Neuronal stem cell (in vitro differentiated cells): ENCODE measurements around the gene CACNB4.
"Not testable (repeated sequence)": the region's sequence is repeated elsewhere in the genome, so short reads cannot be mapped to it uniquely, and the experiment has no call there.

Source experiments
- DNase-seq: peaks from one replicate; pipeline ENCODE4 v3.0.0-alpha.2; 2013; ENCODE audit warnings: low spot score
- H2AFZ ChIP-seq: one replicate; pipeline ENCODE4 v1.6.1; 2013; ENCODE audit warnings: mild to moderate bottlenecking, low read length, inconsistent platforms
- H2AK5ac ChIP-seq: 2 replicates; pipeline ENCODE4 v1.6.1; 2013; ENCODE audit warnings: low read depth, mild to moderate bottlenecking, inconsistent platforms, low read length, moderate library complexity, mixed read lengths
- H2BK120ac ChIP-seq: 2 replicates; pipeline ENCODE4 v1.6.1; 2013; ENCODE audit warnings: low read depth, mild to moderate bottlenecking, inconsistent platforms, low read length, moderate library complexity, mixed read lengths
- H2BK12ac ChIP-seq: one replicate; pipeline ENCODE4 v1.6.1; 2013; ENCODE audit warnings: low read length, inconsistent platforms
- H2BK15ac ChIP-seq: 2 replicates; pipeline ENCODE4 v1.6.1; 2013; ENCODE audit warnings: mild to moderate bottlenecking, low read length, inconsistent platforms, mixed read lengths
- H2BK5ac ChIP-seq: one replicate; pipeline ENCODE4 v1.6.1; 2013; ENCODE audit warnings: inconsistent platforms, mild to moderate bottlenecking, low read length, moderate library complexity
- H3K14ac ChIP-seq: one replicate; pipeline ENCODE4 v1.6.1; 2013; ENCODE audit warnings: low read length, inconsistent platforms
- H3K18ac ChIP-seq: 2 replicates; pipeline ENCODE4 v1.6.1; 2013; ENCODE audit warnings: low read length, inconsistent platforms
- H3K23ac ChIP-seq: 2 replicates; pipeline ENCODE4 v1.6.1; 2013; ENCODE audit warnings: low read depth, mild to moderate bottlenecking, mixed read lengths, low read length, inconsistent platforms; ENCODE audit not compliant: poor library complexity
- H3K27ac ChIP-seq: replicated peaks from 3 replicates; pipeline ENCODE4 v1.5.1; 2013; ENCODE audit warnings: low read length, inconsistent platforms
- H3K27me3 ChIP-seq, 3 experiments: 2 replicates each; pipeline ENCODE4 v1.6.1; 2013; ENCODE audit warnings: low read length in 3 of 3, mild to moderate bottlenecking in 2 of 3, inconsistent platforms in 1 of 3, low read depth in 1 of 3, mixed read lengths in 1 of 3, moderate library complexity in 1 of 3; ENCODE audit not compliant: control insufficient read depth in 3 of 3, insufficient read depth in 3 of 3
- H3K36me3 ChIP-seq, 2 donors: replicated peaks in 1 of 2; 2 replicates each; pipeline ENCODE4 v1.6.1; 2013; ENCODE audit warnings: low read length in 2 of 2; ENCODE audit not compliant: control insufficient read depth in 2 of 2, insufficient read depth in 2 of 2
- H3K4ac ChIP-seq: 2 replicates; pipeline ENCODE4 v1.6.1; 2013; ENCODE audit warnings: inconsistent platforms, mild to moderate bottlenecking, low read length, moderate library complexity
- H3K4me1 ChIP-seq, 2 donors: 1 replicate in 1 of 2; 2 replicates in 1 of 2; pipeline ENCODE4 v1.6.1; 2013; ENCODE audit warnings: low read length in 2 of 2, low read depth in 1 of 2; ENCODE audit not compliant: control insufficient read depth in 2 of 2, insufficient read depth in 1 of 2
- H3K4me2 ChIP-seq: one replicate; pipeline ENCODE4 v1.6.1; 2013; ENCODE audit warnings: mild to moderate bottlenecking, low read length, inconsistent platforms; ENCODE audit not compliant: insufficient read depth, poor library complexity, severe bottlenecking
- H3K4me3 ChIP-seq, 2 donors: 2 replicates each; pipeline ENCODE4 v1.5.1; 2013; ENCODE audit warnings: low read length in 2 of 2, mild to moderate bottlenecking in 2 of 2, inconsistent platforms in 1 of 2, moderate library complexity in 1 of 2
- H3K79me1 ChIP-seq: one replicate; pipeline ENCODE4 v1.6.1; 2013; ENCODE audit warnings: low read depth, mild to moderate bottlenecking, inconsistent platforms, low read length, moderate library complexity
- H3K9ac ChIP-seq: one replicate; pipeline ENCODE4 v1.6.1; 2013; ENCODE audit warnings: mild to moderate bottlenecking, low read depth, low read length, inconsistent platforms; ENCODE audit not compliant: poor library complexity
- H3K9me3 ChIP-seq, 2 donors: replicated peaks in 1 of 2; 2 replicates each; pipeline versions ENCODE3 to v1.6.1; 2013; ENCODE audit warnings: low read length in 2 of 2, mild to moderate bottlenecking in 2 of 2, inconsistent platforms in 1 of 2, low read depth in 1 of 2, mixed read lengths in 1 of 2, moderate library complexity in 1 of 2; ENCODE audit not compliant: control insufficient read depth in 2 of 2, insufficient read depth in 1 of 2
- H4K8ac ChIP-seq: one replicate; pipeline ENCODE4 v1.6.1; 2013; ENCODE audit warnings: low read depth, mild to moderate bottlenecking, inconsistent platforms, low read length, moderate library complexity
- H4K91ac ChIP-seq: one replicate; pipeline ENCODE4 v1.6.1; 2013; ENCODE audit warnings: low read length, low read depth, mild to moderate bottlenecking, inconsistent platforms; ENCODE audit not compliant: poor library complexity
- WGBS, 2 donors: extraction: QIAGEN DNeasy Blood & Tissue Kit; methylation state at CpG; one replicate each; pipeline ENCODE4 v1.1.7; 2013; ENCODE audit warnings: missing lambda C conversion rate in 2 of 2, mixed read lengths in 1 of 2; ENCODE audit not compliant: insufficient read length in 2 of 2, insufficient replicate concordance in 1 of 2; ENCODE audit errors: extremely low coverage in 2 of 2; 5-methylcytosine and 5-hydroxymethylcytosine counted together

CACNB4 gene

GRCh38 chr2:151942540-151943205, 156.2 kb downstream of the CACNB4 start:
- H4K91ac ChIP-seq, H3K4me3 ChIP-seq, H3K27me3 ChIP-seq, H3K36me3 ChIP-seq, H3K18ac ChIP-seq, H2BK12ac ChIP-seq, H2BK120ac ChIP-seq, H2BK15ac ChIP-seq, H3K9me3 ChIP-seq, H3K23ac ChIP-seq, H2AFZ ChIP-seq, H3K27ac ChIP-seq, H3K4me1 ChIP-seq, H3K4ac ChIP-seq, H4K8ac ChIP-seq, H2AK5ac ChIP-seq, H2BK5ac ChIP-seq, DNase-seq, H3K79me1 ChIP-seq, H3K9ac ChIP-seq, H3K4me2 ChIP-seq, H3K14ac ChIP-seq: not testable (repeated sequence)
- no CpG with 5 or more reads among the region's 10 CpGs for WGBS, 2 donors

GRCh38 chr2:151937966-151938365, 160.9 kb downstream of the CACNB4 start:
- H3K4me1 ChIP-seq = no peaks in the 10 kb centered on the region
- H2AK5ac ChIP-seq = no peak overlapping the region
- H2BK120ac ChIP-seq = no peak overlapping the region
- no peak overlapping the region for H3K14ac ChIP-seq
- H2BK15ac ChIP-seq = no peak overlapping the region
- no peak overlapping the region for H3K9ac ChIP-seq
- no peak overlapping the region for H3K4ac ChIP-seq
- no peak overlapping the region for H3K18ac ChIP-seq
- no peak overlapping the region for H4K8ac ChIP-seq
- H2BK12ac ChIP-seq = no peak overlapping the region
- H3K4me3 ChIP-seq = no peak overlapping the region
- H3K9me3 ChIP-seq = no peaks in the 10 kb centered on the region
- H3K23ac ChIP-seq = no peak overlapping the region
- no peaks in the 10 kb centered on the region for H3K36me3 ChIP-seq
- no peak overlapping the region for H2AFZ ChIP-seq
- no peak overlapping the region for H4K91ac ChIP-seq
- H3K79me1 ChIP-seq = no peaks in the 10 kb centered on the region
- no peaks in the 10 kb centered on the region for H3K27me3 ChIP-seq
- H3K4me2 ChIP-seq = no peak overlapping the region
- H2BK5ac ChIP-seq = no peak overlapping the region
- no peak overlapping the region for H3K27ac ChIP-seq
- DNase-seq = no peak

- no peak overlapping the region for H4K8ac ChIP-seq
- H3K27ac ChIP-seq = no peak overlapping the region
- H2BK120ac ChIP-seq = no peak overlapping the region
- no peak overlapping the region for H2BK15ac ChIP-seq
- no peak overlapping the region for H2BK12ac ChIP-seq
- H3K4me3 ChIP-seq = no peak overlapping the region
- no peak overlapping the region for H3K4me2 ChIP-seq
- H3K4me1 ChIP-seq = no peaks in the 10 kb centered on the region
- no peak overlapping the region for H3K4ac ChIP-seq
- H2AFZ ChIP-seq = no peak overlapping the region
- no peak overlapping the region for H3K9ac ChIP-seq
- H3K79me1 ChIP-seq = no peaks in the 10 kb centered on the region
- no peak overlapping the region for H3K23ac ChIP-seq
- no peaks in the 10 kb centered on the region for H3K36me3 ChIP-seq
- no peak overlapping the region for H3K18ac ChIP-seq
- no peak overlapping the region for H3K14ac ChIP-seq
- H2BK5ac ChIP-seq = no peak overlapping the region
- H2AK5ac ChIP-seq = no peak overlapping the region
- no peaks in the 10 kb centered on the region for H3K9me3 ChIP-seq
- no peak overlapping the region for H4K91ac ChIP-seq
- no peak for DNase-seq
- no CpG with 5 or more reads among the region's 4 CpGs for WGBS, 2 donors
- no peaks in the 10 kb centered on the region for H3K27me3 ChIP-seq
These were observed 162.2 kb downstream of the CACNB4 start for GRCh38 chr2:151936626-151937025.

GRCh38 chr2:151933266-151933804, 165.5 kb downstream of the CACNB4 start:
- H2AK5ac ChIP-seq = no peak overlapping the region
- H2BK5ac ChIP-seq = no peak overlapping the region
- no peak overlapping the region for H2BK120ac ChIP-seq
- H4K91ac ChIP-seq = no peak overlapping the region
- no peaks in the 10 kb centered on the region for H3K36me3 ChIP-seq
- no peak overlapping the region for H3K27ac ChIP-seq
- no peak overlapping the region for H2BK15ac ChIP-seq
- H2BK12ac ChIP-seq = no peak overlapping the region
- no peaks in the 10 kb centered on the region for H3K4me1 ChIP-seq
- no peak overlapping the region for H2AFZ ChIP-seq
- no peak overlapping the region for H3K4me2 ChIP-seq
- no peaks in the 10 kb centered on the region for H3K79me1 ChIP-seq
- no peak overlapping the region for H3K9ac ChIP-seq
- no peak overlapping the region for H3K18ac ChIP-seq
- no peaks in the 10 kb centered on the region for H3K9me3 ChIP-seq
- no peak overlapping the region for H4K8ac ChIP-seq
- no peak for DNase-seq
- no peaks in the 10 kb centered on the region for H3K27me3 ChIP-seq
- H3K14ac ChIP-seq = no peak overlapping the region
- H3K4me3 ChIP-seq = no peak overlapping the region
- no peak overlapping the region for H3K23ac ChIP-seq
- no peak overlapping the region for H3K4ac ChIP-seq
